ENCODE data around the gene SPDYE4. TPM values are rescaled to one million over a fixed set of nuclear protein-coding genes. Genes with fewer than 3 reads are reported as not detected.

Gene SPDYE4
- total and polyA plus RNA-seq, 2 experiments from 2014 or later = not detected

GRCh38 chr17:8788998-8789397, 30.7 kb upstream of the SPDYE4 start:
- no peaks in the 10 kb centered on the region for H3K36me3 ChIP-seq (ENCODE audit: insufficient read depth)
- Mint-ChIP-seq H3K27ac (no peak overlapping the region), H3K36me3 (ENCODE audit: low read depth) (peaks cover 11% of the 10 kb centered on the region; the same call in 2 of the 3 replicates), H3K4me3 (no peak overlapping the region), H3K27me3 (ENCODE audit: insufficient read depth, low read depth, poor library complexity) (no peaks in the 10 kb centered on the region), H3K9me3 (peaks cover 17% of the 10 kb centered on the region), H3K4me1 (peaks cover 13% of the 10 kb centered on the region)
- H4K20me1 ChIP-seq (replicated peaks; ENCODE audit: insufficient read depth) = no peaks in the 10 kb centered on the region
- no peak for ATAC-seq
- no peak overlapping the region for H3K27ac ChIP-seq (ENCODE audit: low read depth)
- H3K27me3 ChIP-seq (ENCODE audit: insufficient read depth) = no peaks in the 10 kb centered on the region
- no peak overlapping the region for H3K4me3 ChIP-seq
- H3F3A ChIP-seq (replicated peaks; ENCODE audit: low read depth) = no peaks in the 10 kb centered on the region
- peaks cover 7% of the 10 kb centered on the region; the same call in 1 of the 2 replicates for H3K4me1 ChIP-seq (ENCODE audit: insufficient read depth)
- TF ChIP-seq REST (IDR thresholded peaks at IDR 0.05; ENCODE audit: unreplicated experiment) (no peak), ETS1 (IDR thresholded peaks at IDR 0.05) (no peak), STAT1 (IDR thresholded peaks at IDR 0.05; ENCODE audit: unreplicated experiment) (no peak), ZNF114 (CRISPR knock-in tag; IDR thresholded peaks at IDR 0.05) (no peak), ZNF331 (CRISPR knock-in tag; IDR thresholded peaks at IDR 0.05; ENCODE audit: low read depth) (no peak), EZH2 (IDR thresholded peaks at IDR 0.05; ENCODE audit: low read depth, unreplicated experiment) (no peak)
- no peaks in the 10 kb centered on the region for H3K9me2 ChIP-seq (ENCODE audit: insufficient read depth)
- no peak for DNase-seq (ENCODE audit: low spot score)
- no peak overlapping the region for H3K4me2 ChIP-seq
- no peak overlapping the region for H2AFZ ChIP-seq
- H3K79me2 ChIP-seq (replicated peaks; ENCODE audit: insufficient read depth) = no peaks in the 10 kb centered on the region

GRCh38 chr17:8785547-8786413, 27.4 kb upstream of the SPDYE4 start:
- H2AFZ ChIP-seq = peak overlapping the region; percentile 6; the same call in 1 of the 2 replicates
- H3K4me3 Mint-ChIP-seq = no peak overlapping the region

More at GRCh38 chr17:8785547-8786413, 27.4 kb upstream of the SPDYE4 start:
- no peaks in the 10 kb centered on the region for H3K27me3 ChIP-seq (ENCODE audit: insufficient read depth)
- peaks cover 7% of the 10 kb centered on the region; the same call in 1 of the 2 replicates for H3K4me1 ChIP-seq (ENCODE audit: insufficient read depth)
- no peak overlapping the region for H3K4me3 ChIP-seq
- Mint-ChIP-seq H3K27ac (no peak overlapping the region), H3K9me3 (peaks cover 4% of the 10 kb centered on the region; the same call in 1 of the 3 replicates), H3K36me3 (ENCODE audit: low read depth) (no peaks in the 10 kb centered on the region), H3K27me3 (ENCODE audit: insufficient read depth, low read depth, poor library complexity) (no peaks in the 10 kb centered on the region), H3K4me1 (peaks cover 16% of the 10 kb centered on the region)
- no peaks in the 10 kb centered on the region for H3K36me3 ChIP-seq (ENCODE audit: insufficient read depth)
- H3K4me2 ChIP-seq = no peak overlapping the region
- peak; percentile 95 for ATAC-seq
- no peaks in the 10 kb centered on the region for H3F3A ChIP-seq (replicated peaks; ENCODE audit: low read depth)
- peak; percentile 95 for DNase-seq (ENCODE audit: low spot score)
- H4K20me1 ChIP-seq (replicated peaks; ENCODE audit: insufficient read depth) = no peaks in the 10 kb centered on the region
- TF ChIP-seq CTCF (conservative IDR thresholded peaks at IDR 0.05; ENCODE audit: low read depth in 2 of 2) (peak; percentile 88 to 94), EZH2 (IDR thresholded peaks at IDR 0.05; ENCODE audit: low read depth, unreplicated experiment) (no peak), EZH2phosphoT487 (IDR thresholded peaks at IDR 0.05; ENCODE audit: unreplicated experiment) (no peak), REST (IDR thresholded peaks at IDR 0.05; ENCODE audit: unreplicated experiment) (no peak), ZNF114 (CRISPR knock-in tag; IDR thresholded peaks at IDR 0.05) (no peak), CREB1 (CRISPR knock-in tag; IDR thresholded peaks at IDR 0.05; ENCODE audit: low read depth) (no peak), POLR2AphosphoS5 (IDR thresholded peaks at IDR 0.05; ENCODE audit: low read depth) (no peak), STAT1 (IDR thresholded peaks at IDR 0.05; ENCODE audit: unreplicated experiment) (no peak)
- no peak overlapping the region for H3K27ac ChIP-seq (ENCODE audit: low read depth)
- no peaks in the 10 kb centered on the region for H3K79me2 ChIP-seq (replicated peaks; ENCODE audit: insufficient read depth)
- H3K9me2 ChIP-seq (ENCODE audit: insufficient read depth) = no peaks in the 10 kb centered on the region
